Measurements from ENCODE around the gene SIK3.
"Not testable (repeated sequence)": the region's sequence is repeated elsewhere in the genome, so short reads cannot be mapped to it uniquely, and the experiment has no call there.

SIK3 gene

DNA sequence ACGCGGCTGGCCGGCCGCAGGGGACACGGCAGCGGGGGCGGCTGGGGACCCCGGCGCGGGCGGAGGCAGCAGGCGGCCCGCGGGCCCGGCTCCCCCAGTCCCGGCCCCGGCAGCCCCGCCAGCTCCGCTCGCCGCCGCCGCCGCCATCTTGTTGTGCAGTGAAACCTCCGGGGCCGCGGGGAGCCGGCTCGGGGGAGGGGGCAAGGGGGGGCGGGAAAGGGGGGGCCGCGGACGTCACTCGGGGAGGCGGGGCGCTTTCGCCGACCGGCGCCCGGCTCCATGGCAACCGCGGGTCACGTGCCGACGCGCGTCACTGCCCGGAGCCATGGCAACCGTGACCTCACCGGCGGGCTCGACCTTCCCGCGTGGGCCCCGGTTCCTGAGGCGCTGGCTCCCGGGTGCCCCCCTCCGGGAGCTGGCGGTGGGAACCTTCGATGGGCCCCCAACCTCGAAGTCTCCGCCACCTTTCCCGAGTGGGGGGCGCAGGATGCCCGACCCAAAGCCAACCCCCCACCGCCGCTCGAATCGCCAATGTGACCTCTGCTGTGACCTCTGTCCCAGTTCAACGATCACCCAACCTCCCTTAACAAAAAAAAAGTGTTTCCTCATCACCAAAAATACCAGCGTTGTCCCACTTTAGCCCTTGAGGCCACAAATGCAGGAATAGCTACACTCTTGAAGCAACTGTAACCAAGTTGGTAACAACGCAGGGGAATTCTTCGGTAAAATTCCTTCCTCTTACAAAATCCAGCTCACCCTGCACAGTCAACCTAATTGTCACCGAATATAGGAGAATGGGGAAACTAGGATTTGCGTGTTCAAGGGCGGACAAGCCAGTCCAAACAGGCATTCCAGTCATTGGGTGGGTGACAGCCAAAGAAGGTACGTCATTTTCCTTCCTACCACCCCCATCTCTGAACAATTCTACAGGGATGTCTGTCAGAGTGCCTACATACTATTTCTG lies at the start of gene SIK3:
SIK3 (minus strand) TSS at position 160 of the 964 bp plus-strand sequence; CDS start at position 147, 13 bp downstream.
- no peak for FAIRE-seq

DNA sequence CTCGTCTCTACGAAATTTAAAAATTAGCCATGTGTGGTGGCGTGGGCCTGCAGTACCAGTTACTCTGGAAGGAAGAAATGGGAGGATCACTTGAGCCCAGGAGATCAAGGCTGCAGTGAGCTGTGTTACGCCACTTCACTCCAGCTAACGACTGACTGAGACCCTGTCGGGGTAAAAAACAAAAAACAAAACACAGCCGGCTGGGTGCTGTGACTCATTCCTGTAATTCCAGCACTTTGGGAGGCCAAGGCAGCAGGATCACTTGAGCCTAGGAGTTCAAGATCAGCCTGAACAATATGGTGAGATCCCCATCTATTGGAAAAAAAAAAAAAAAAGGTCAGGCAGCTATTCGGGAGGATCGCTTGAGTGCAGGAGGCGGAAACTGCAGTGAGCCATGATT lies 48.3 kb upstream of the SIK3 start:
- no peak for FAIRE-seq

DNA sequence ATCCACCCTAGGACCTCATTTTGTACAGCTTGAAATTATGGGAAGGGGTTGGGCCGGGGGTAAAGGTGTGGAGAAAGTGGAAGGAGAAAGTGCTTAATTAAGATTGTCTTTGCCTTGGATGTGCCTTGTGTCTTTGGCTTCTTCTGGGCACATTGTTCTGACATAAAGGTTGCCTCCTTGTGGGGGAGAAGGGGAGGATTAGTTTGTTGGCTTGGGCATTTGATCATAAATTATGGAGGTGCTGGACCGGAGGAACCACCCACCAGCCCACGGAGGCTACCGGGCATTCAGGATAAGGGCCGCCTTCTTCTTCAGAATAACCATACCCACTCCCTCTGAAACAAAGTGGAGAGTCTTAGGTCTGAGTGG lies 47.1 kb upstream of the SIK3 start:
- no peak for FAIRE-seq

DNA sequence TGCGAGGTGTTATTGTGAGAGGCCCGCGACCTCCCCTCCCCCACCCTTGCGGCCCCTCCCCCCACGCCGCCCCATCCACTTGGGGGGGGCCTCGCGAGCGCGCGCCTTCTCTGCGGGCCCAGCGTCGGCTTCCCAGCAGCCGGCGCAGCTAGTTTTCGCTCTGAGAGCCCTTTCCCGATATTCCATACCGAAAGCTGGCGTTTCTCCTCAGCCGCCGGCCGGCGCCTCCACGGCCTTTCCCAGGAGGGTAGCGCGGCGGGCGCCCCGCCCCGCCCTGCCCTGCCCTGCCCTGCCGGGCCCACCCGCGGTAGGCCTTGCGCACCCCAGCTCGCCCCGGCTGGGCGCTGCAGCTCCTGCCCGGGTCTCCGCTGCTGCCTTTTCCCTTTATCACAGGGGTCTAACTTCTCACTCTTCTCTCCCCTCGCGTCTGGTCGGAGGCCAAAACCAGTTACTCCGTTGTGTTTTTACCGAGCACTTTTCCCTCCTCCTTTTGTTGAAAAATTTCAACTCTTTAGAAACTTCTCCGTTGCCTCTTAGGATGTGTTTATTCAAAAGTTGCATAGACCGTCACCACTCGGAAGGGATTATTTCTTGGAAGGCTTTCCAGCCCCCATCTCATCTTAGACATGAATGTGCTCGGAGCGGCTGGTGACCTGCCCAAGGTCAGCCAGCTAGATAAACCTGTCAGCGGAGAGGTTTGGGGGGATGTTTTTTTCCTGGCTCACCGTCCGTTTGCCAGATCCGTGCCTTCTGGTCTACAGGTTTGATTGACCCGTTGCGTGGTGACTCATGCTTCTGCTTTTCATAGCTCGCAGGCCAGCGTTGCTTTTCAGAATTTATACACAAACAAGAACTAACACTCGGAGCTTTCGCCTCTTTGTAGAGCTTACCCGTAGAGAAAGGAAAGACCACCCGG lies 46.5 kb upstream of the SIK3 start:
- FAIRE-seq: no peak

DNA sequence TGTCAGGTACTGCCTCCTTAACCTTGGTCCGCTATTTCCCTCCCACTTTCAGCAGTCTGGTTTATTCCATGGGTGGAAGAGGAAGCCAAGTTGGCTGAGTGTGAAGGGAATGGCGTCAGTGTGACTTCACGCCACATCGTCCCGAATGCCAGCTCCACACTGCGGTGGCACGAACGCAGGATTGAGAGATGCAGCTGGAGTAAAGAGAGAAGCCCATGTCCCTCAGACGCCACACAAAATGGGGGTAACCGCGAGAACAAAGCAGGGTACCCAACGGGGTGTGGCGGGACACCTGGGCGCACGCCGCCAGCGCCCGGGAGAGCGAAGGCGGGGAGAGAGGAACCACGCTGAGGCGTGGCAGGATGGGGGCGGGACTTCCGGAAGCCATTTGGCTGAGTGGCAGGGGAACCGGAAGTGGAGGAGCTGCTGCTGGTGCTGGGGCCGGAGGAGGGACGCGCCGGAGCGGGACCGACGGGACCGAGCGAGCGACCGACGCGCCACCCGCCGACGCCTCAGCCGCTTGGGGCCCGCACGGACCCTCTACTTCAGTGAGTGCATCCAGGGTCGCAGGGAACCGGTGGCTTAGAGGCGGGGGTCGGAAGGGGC lies 45.7 kb upstream of the SIK3 start, which contains the start of gene PAFAH1B2:
PAFAH1B2 (plus strand) TSS at position 417 of the 606 bp plus-strand sequence. CDS start 8,161 bp downstream, outside the sequence.
- no peak for FAIRE-seq

DNA sequence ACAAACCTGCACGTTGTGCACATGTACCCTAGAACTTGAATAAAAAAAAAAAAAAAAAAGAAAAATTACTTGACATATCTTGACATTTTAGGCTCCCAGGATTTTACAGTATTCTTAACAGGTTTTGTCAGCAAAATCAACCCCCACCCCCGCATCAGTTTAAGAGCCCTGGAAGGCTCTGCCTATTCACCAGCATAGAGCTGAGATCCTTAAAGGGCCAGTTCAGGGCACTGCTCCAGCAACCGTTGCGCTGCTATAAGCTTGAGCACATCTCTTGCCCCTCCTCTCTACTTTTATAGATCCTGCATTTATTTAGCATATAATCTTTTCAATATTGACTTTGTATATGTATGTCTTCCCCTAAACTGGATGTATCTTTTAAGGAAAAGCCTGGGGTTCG lies 45.2 kb upstream of the SIK3 start:
- no peak for FAIRE-seq

DNA sequence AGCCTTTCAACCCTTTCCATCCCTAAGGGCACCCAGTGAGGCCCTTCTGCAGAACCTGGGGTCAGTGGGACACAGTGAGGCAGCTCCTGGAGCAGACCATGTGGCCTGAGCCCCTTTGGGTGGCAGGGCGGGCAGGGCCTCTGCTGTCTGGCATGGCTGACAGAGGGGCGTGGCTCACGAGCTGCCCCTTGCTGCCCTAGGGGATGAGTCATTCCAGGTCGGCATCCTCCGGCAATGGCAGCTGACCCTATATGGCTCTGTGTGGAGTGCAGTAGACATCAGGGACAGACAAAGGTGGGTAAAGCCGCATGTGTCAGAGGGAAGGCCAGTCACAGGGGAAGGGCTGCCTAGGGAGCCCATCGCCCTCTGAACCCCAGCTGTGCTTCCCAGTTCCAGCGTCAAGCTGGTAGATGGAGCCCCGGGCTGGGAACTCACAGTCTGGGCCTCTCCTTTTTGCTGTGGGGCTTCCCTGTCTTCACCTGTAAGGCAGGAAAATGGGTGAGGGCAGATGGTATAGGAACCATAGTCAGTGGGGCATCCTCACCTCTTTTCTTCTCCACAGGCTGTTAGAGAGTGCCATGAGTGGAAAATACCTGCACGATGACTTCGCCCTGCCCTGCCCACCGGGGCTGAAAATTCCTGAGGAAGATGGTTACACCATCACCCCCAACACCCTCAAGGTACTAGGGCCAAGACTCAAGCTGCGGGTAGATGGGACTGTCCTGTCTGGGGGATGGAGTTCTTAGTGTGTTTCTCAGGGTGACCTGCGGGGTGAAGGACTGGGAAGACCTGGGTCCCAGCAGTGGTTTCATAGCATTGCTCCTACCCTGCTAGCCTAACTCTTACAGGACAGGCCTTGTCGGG lies 39.2 kb upstream of the SIK3 start:
- FAIRE-seq: not testable (repeated sequence)

DNA sequence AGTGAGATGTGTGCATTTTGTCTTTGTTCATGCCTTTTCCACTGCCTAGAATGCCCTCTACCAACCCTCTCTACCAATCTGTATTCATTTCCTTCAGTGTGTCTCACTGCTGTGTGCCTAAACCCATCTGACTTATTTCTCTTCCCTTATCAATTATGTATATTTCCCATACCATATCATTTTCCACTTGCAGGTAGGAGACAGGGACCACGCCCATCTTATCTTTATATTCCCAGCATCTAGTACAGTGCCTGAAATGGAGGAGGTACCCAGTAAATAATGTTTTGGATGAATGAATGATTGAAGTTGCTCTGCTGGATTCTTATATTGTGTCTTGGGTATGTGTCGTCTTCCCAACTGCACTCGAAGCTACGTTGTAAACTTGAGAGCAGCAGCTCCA lies 36.8 kb upstream of the SIK3 start:
- FAIRE-seq: not testable (repeated sequence)

DNA sequence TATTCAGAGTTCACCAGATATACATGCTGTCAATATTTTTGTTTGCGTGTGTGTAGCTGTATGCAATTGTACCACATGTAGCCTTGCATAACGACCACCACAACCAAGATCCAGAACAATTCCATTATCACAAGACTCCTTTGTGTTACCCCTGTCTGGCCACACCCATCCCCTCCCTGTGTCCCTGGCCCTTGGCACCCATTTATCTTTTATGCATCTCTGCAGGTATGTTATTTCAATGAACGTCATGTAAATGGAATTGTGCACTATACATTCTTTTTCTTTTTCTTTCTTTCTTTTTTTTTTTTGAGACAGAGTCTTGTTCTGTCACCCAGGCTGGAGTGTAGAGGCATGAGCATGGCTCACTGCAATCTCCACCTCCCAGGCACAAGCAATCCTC lies 36.2 kb upstream of the SIK3 start:
- no peak for FAIRE-seq

DNA sequence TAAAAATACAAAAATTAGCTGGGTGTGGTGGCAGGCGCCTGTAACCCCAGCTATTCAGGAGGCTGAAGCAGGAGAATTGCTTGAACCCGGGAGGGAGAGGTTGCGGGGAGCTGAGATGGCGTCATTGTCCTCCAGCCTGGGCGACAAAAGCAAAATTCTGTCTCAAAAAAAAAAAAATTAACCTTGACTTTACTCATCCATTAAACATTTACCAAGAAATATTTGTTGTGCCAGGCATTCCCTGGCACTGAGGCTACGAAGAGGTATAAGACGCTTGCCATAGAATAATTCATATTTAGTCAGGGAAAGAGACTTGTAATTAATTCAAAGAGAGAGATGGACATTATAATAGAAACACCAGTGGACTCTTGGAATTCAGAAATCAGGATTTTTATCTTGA lies 32.7 kb upstream of the SIK3 start:
- FAIRE-seq: no peak

DNA sequence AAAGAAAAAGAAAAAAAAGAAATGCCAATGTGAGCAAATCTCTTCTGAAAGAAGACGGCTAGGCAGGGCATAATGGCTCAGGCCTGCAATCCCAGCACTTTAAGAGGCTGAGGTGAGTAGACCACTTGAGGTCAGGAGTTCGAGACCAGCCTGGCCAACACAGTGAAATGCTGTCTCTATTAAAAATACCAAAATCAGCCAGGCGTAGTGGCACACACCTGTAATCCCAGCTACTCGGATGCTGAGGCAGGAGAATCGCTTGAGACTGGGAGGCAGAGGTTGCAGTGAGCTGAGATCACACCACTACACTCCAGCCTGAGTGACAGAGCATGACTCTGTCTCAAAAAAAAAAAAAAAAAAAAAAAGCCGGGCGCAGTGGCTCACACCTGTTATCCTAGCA lies 32.2 kb upstream of the SIK3 start:
- not testable (repeated sequence) for FAIRE-seq

DNA sequence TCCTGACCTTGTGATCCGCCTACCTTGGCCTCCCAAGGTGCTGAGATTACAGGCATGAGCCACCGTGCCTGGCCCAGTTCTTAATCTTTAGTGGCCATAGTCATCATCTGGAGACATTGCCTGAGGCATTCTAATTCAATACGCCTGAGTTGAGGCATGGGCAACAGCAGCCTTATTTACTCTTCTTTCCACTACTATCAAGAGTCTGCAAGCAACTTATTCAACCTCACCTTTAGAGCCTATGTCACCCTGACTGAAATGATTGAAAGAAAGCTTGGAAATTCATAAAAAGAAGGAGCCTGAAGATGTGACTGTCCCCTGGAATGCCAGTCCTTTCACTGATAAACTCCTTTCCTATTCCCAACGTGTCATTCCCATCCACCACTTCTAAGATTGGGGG lies 30.1 kb upstream of the SIK3 start:
- no peak for FAIRE-seq

DNA sequence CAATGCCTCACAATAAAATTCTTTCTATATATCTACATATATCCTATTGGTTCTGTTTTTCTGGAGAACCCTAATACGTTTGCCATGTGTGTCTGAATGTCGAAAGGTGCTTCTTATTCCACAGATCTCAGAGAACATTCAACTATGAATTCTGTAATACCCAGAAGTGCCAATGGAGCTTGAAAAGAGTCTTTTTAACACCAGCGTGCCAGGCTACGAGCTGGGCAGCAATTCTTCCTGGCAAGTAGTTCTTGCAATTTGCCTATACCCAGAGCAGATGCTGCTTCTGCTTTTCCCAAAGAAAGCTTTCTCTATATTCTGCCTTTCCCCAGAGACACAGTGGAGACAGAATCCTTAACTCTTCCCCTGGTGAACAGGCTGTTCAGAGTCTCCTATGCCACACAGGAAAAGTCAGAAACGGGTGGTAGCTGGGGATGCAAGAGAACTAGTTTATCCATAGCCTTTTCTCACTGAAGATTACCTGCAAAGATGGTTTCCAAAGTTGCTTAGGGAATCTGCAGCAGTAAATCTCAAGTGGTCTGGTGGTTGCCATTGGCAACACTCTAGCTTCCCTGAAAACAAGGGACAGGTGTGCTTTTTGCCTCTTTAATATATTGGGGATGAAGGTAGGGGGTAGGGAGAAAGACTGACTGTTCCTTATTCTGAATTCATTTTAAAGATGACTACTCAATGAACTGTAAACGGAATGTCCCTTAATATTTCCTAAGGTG lies 29.1 kb upstream of the SIK3 start:
- no peak for FAIRE-seq

DNA sequence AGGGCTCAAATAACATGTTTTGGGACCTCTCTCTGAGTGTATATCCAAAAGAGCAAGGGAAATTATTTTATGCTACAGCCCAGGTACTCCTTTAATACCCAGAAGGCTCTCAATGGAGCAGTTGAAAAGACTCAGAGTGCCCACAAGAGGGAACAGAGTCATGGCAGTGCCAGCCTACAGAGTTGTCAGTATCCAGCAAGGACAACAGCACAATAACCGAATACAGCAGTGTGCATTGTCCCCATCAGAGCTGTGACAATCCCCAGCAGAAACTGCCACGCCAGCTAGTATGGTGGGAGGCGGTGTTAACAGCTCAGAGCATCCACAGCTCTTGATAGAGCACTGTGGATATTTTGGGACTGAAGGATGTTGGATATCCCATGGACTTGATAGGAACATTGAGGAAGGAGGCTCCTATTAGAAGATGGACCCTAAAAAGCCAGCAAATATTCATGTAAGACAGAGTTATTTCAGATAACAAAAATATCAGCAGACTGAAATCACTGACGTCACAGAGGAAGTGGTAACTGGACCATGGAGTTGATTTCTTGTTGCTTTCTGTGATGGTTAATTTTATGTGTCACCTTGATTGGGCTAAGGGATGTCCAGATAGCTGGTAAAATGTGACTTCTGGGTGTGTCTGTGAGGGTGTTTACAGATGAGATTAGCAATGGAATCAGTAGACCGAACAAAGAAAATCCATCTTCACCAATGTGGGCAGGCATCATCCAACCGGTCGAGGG lies 28.2 kb upstream of the SIK3 start:
- FAIRE-seq: no peak

DNA sequence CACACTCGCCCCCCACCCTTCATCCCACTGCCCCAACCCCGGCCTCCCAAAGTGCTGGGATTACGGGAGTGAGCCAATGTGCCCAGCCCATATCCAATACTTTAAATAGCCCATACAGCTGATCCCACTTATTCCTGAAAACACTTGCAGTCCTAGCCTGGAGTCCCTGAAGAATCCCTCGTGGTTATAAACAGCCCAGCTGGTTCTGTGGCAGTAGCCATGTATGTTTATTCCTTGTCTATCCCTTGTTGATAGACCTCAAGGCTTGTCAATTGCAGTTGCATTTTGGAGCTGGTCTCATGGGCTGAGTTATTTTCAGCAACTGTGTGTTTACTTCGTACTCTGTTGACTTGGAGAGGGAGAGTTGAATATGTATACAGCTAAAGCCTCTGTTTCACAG lies 24.3 kb upstream of the SIK3 start:
- FAIRE-seq: no peak

DNA sequence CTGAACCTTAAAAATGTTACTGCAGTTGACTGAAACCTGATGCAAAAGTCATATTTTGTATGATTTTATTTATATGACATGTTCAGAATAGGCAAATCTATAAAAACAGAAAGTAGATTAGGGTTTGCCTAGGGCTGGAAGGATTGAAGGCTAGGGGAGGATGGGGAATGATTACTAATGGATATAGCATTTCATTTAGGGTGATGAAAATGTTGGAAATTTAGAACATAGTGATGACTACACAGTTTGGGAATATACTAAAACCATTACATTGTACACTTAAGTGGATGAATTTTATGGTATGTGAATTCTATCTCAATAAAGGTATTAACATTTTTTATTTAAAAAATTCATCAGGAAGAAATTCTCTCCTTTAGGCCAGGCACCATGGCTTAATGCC lies 22.9 kb upstream of the SIK3 start:
- FAIRE-seq: no peak

DNA sequence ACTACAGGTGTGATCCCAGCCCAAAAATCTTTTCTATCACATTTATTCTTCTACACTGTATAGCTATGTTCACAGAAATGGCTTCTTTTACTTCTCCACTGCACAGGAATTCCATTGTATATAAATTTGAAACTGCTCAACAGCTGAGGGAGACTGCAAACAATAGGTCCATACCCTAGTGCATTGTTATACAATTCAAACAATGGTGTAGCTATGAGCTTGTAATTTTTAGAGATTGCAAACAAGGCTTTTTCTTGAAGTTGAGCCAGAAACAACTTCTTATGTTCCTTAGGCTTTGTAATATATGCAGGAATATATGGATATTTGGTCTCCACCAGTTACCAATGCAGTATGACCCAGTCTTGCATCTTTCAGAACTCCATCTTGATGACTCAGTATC lies 19.5 kb upstream of the SIK3 start:
- no peak for FAIRE-seq

DNA sequence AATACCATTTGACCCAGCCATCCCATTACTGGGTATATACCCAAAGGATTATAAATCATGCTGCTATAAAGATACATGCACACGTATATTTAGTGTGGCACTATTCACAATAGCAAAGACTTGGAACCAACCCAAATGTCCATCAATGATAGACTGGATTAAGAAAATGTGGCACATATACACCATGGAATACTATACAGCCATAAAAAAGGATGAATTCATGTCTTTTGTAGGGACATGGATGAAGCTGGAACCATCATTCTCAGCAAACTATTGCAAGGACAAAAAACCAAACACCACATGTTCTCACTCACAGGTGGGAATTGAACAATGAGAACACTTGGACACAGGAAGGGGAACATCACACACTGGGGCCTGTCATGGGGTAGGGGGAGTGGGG lies 14.7 kb upstream of the SIK3 start:
- not testable (repeated sequence) for FAIRE-seq

DNA sequence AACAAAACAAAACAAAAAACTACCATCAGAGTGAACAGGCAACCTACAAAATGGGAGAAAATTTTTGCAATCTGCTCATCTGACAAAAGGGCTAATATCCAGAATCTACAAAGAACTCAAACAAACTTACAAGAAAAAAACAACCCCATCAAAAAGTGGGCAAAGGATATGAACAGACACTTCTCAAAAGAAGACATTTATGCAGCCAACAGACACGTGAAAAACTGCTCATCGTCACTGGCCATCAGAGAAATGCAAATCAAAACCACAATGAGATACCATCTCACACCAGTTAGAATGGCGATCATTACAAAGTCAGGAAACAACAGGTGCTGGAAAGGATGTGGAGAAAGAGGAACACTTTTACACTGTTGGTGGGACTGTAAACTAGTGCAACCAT lies 14.3 kb upstream of the SIK3 start:
- not testable (repeated sequence) for FAIRE-seq

DNA sequence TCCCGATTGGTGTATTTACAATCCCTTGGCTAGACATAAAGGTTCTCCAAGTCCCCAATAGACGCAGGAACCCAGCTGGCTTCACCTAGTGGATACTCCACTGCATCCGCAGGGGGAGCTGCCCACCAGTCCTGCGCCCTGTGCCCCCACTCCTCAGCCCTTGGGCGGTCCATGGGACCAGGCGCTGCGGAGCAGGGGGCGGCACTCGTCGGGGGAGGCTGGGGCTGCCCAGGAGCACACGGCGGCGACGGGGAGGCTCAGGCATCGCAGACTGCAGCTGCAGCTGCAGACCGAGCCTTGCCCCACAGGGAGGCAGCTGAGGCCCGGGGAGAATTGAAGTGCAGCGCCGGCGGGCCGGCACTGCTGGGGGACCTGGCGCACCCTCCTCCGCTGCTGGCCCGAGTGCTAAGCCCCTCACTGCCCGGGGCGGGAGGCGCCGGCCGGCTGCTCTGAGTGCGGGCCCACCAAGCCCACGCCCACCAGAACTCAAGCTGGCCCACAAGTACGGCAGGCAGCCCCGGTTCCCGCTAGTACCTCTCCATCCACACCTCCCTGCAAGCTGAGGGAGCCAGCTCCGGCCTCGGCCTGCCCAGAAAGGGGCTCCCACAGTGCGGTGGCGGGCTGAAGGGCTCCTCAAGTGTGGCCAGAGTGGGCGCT lies 12.2 kb upstream of the SIK3 start:
- FAIRE-seq: no peak
